Cardiac fibroblast (primary cell): ENCODE data around the gene SEMA3G.

Source experiments
- DNase-seq, 2 donors: peaks; one replicate each; pipeline versions ENCODE4 v3.0.0 to v3.0.0-alpha.2; 2010; ENCODE audit warnings: low read depth in 2 of 2
- H3K4me3 ChIP-seq, 2 donors: replicated peaks in 1 of 2; 1 replicate in 1 of 2; 2 replicates in 1 of 2; pipeline ENCODE4 v1.5.1; 2011; ENCODE audit warnings: low read depth in 2 of 2, low read length in 2 of 2, mild to moderate bottlenecking in 2 of 2, moderate library complexity in 1 of 2
- TF ChIP-seq, protein P1 (sequence below): IDR thresholded peaks from one replicate; pipeline ENCODE4 v1.5.1; 2011; ENCODE audit warnings: low read depth, mild to moderate bottlenecking, low read length, inconsistent platforms

Gene SEMA3G

DNA sequence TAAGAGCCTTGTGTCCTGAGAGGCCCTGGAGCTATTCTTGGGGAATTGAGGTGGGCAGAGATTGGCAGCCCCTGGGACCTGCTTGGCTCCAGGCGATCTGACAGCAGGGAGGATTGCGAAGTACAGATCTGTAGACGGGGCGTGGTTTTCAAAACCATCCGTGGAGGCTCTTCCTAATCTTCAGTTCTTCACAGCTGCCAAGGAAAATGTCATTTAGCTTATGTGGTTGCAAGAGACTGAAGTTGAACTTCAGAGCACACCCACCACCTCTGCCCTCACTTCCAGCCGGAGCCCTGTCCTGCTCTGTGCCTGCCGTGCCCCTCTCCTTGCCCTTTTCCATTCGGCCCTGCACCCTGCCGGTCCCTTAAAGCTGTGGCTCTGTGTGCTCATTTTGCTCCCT is 23.4 kb upstream of the SEMA3G start:
- no peak overlapping the region for H3K4me3 ChIP-seq
- TF ChIP-seq, protein P1, sequence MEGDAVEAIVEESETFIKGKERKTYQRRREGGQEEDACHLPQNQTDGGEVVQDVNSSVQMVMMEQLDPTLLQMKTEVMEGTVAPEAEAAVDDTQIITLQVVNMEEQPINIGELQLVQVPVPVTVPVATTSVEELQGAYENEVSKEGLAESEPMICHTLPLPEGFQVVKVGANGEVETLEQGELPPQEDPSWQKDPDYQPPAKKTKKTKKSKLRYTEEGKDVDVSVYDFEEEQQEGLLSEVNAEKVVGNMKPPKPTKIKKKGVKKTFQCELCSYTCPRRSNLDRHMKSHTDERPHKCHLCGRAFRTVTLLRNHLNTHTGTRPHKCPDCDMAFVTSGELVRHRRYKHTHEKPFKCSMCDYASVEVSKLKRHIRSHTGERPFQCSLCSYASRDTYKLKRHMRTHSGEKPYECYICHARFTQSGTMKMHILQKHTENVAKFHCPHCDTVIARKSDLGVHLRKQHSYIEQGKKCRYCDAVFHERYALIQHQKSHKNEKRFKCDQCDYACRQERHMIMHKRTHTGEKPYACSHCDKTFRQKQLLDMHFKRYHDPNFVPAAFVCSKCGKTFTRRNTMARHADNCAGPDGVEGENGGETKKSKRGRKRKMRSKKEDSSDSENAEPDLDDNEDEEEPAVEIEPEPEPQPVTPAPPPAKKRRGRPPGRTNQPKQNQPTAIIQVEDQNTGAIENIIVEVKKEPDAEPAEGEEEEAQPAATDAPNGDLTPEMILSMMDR = no peak
- DNase-seq = peak in 1 of 2 donors; percentile 57

DNA sequence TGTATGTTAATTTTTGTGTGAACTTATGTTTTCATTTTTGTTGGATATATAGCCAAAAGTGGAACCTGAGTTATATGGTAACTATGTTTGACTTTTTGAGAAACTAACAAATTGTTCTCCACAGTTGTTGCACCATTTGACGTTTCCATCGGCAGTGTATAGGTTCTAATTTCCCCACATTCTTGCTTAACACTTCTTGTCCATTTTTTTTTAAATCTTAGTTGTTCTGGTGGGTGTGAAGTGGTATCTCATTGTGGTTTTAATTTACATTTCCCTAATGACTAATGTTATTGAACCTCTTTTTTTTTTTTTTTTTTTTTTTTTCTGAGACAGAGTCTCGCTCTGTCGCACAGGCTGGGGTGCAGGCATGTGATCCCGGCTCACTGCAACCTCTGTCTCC is 18.5 kb upstream of the SEMA3G start:
- TF ChIP-seq, protein P1 = no peak
- DNase-seq = no peak
- H3K4me3 ChIP-seq = no peak overlapping the region

DNA sequence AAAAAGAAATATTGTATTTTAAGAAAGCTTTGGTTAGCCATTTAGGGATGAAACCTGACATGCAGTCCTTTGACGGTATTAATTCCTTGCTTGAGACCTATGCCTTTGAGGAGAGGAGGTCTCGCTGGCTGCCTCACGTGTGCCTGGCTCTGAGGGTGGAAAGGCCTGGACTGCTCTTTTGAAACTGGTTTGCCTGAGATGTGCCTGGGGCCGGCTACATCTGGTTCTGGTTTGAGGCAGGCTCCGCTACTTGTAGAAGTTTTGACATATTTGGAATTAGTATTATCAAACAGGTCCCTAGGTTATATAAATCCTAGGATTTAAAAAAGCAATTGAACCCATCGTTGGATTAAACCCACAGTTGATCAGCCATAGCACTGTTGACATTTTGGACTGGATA is 17.0 kb upstream of the SEMA3G start:
- H3K4me3 ChIP-seq = no peak overlapping the region

DNA sequence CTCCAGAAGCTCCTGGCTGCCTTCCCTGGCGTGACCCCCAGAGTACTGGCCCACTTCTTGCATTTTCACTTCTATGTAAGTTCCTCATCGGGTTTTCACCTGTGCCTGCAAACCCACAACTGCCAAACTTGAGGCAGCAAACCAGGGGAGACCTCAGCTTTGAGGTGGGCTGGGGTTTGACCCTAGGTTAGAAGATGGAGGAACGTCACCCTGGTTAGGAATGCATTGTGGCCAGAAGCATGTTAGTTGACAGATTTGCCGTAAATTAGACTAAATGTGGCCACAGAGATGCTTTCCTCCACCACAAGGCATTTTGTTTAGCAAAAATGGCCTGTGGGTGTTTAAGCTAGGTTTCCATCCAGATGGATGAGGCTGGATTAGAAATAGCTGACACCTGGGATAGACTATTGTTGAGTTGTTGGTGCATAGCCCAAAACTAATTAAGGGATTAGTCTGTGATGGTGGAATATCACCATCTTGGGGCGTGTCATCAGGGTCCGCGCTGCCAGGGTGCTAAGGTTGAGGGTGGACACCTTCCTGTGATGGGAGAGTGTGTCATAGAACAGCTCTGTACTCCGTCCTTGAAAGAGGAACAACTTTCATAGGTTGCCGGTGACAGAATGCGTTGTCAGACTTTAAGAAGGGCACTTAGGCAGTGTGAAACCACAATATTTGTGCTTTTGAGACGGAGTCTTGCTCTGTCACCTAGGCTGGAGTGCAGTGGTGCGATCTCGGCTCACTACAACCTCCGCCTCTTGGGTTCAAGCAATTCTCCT is 14.1 kb upstream of the SEMA3G start:
- DNase-seq = no peak
- TF ChIP-seq, protein P1 = no peak
- no peak overlapping the region for H3K4me3 ChIP-seq

More for the DNA sequence above, 17.0 kb upstream of the SEMA3G start:
- TF ChIP-seq, protein P1 = no peak
- DNase-seq = no peak

DNA sequence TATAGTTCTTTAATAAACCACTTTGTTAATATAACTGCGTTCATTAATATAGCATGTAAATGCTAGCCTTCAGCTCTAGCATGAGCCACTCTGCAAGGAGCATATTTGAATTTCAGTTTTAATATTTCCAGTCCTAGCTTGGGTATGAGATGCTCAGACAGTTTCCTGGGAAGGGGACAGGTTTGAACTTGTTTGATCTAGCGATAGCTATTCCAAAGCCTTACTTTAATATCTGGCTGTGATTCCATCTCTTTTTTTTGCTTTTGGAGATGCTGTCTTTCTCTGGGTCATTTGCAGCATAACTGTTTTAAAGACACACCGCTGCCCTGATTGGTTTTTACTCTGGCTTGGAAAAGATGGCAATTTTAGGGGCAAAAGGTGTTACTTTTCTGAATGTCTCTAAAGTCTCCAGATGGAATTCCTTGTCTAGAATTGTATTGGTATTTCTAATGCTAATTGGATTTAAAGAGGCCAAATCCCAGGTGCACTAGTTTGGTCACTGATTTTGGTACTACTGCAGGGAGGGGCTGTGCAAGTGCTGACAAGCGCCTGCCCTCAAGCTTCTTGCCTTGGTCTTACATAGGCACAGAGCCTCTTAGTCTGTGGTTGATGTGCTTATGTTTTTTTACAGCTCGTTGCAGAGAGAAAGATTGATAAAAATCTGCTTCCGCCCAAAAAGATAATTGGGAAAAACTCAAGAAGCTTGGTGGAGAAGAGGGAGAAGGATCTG is 13.3 kb upstream of the SEMA3G start:
- H3K4me3 ChIP-seq = no peak overlapping the region
- TF ChIP-seq, protein P1 = no peak
- DNase-seq = no peak

DNA sequence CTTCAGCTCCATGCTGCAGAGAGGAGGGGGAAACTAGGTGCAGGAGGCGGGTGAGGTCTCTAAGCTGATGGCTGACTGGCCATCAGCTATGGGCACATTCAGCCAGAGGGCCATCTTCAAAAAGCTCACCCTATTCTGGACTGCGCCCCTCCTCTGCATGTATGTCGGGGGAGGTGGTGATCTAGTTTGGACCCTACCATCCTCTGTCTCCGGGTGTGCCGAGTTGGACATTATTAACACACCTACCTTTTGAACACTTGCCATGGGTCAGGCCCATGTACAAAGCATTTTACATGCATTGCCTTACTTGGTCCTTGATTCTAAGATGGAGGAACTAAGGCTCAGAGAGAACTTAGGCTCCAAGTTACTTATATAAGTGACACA is 11.9 kb upstream of the SEMA3G start:
- peak overlapping the region; percentile 84 to 98 for H3K4me3 ChIP-seq
- no peak for DNase-seq
- TF ChIP-seq, protein P1 = no peak
